Suprapubic skin (tissue), 4 donors: ENCODE results near the gene GGCT. TPM values are rescaled to one million over a fixed set of nuclear protein-coding genes. Genes with fewer than 3 reads are reported as not detected.
"Not testable (repeated sequence)": the region's sequence is repeated elsewhere in the genome, so short reads cannot be mapped to it uniquely, and the experiment has no call there.

Experiments
- DNase-seq, 2 donors: peaks; one replicate each; pipeline ENCODE4 v3.0.0-alpha.2; 2019; ENCODE audit warnings: low spot score in 2 of 2
- H3K27ac ChIP-seq: fragments of 200-600 bp; sonication (generic); one replicate; pipeline ENCODE4 v1.5.1; 2019
- H3K27me3 ChIP-seq: fragments of 200-600 bp; sonication (generic); one replicate; pipeline ENCODE4 v1.5.1; 2019
- H3K36me3 ChIP-seq: fragments of 200-600 bp; sonication (generic); one replicate; pipeline ENCODE4 v1.5.1; 2019
- H3K4me1 ChIP-seq: fragments of 200-600 bp; sonication (generic); one replicate; pipeline ENCODE4 v1.5.1; 2019
- H3K4me3 ChIP-seq: fragments of 200-600 bp; sonication (generic); one replicate; pipeline ENCODE4 v1.5.1; 2019; ENCODE audit warnings: mild to moderate bottlenecking
- H3K9me3 ChIP-seq: fragments of 200-600 bp; sonication (generic); one replicate; pipeline ENCODE4 v1.5.1; 2019
- EP300 ChIP-seq: sonication (generic); formaldehyde crosslinking; IDR thresholded peaks from one replicate; pipeline ENCODE4 v1.6.1; 2017; ENCODE audit warnings: antibody characterized with exemption
- POLR2A ChIP-seq, 2 donors: fragments of 450-650 bp; IDR thresholded peaks; one replicate each; pipeline ENCODE4 v1.6.1; 2017; ENCODE audit warnings: antibody characterized with exemption in 2 of 2, mild to moderate bottlenecking in 2 of 2, moderate library complexity in 2 of 2
- POLR2AphosphoS5 ChIP-seq, 3 donors: sonication (generic); formaldehyde crosslinking; IDR thresholded peaks; one replicate each; pipeline ENCODE4 v1.6.1; 2017; ENCODE audit warnings: antibody characterized with exemption in 3 of 3
- WGBS: methylation state at CpG from one replicate; pipeline ENCODE4 v1.1.5; 2018; 5-methylcytosine and 5-hydroxymethylcytosine counted together
- total RNA-seq, 4 donors: library from RNA; depleted of rRNA; stranded (reverse); fragments of >200 nt; gene quantifications; one replicate each; pipeline ENCODE4 v1.1.0, GENCODE V29; 2016
- TF ChIP-seq, protein P1 (sequence below), 2 donors: fragments of 200-600 bp in 1 of 2; fragments of 450-650 bp in 1 of 2; sonication (generic) in 1 of 2; IDR thresholded peaks; one replicate each; pipeline ENCODE4 v1.5.1; 2016 to 2019; ENCODE audit warnings: antibody characterized with exemption in 2 of 2, mild to moderate bottlenecking in 1 of 2, moderate library complexity in 1 of 2

Gene GGCT
- total RNA-seq, 4 donors from 2014 or later: 13.7 to 76.1 (median 54.1) TPM

DNA sequence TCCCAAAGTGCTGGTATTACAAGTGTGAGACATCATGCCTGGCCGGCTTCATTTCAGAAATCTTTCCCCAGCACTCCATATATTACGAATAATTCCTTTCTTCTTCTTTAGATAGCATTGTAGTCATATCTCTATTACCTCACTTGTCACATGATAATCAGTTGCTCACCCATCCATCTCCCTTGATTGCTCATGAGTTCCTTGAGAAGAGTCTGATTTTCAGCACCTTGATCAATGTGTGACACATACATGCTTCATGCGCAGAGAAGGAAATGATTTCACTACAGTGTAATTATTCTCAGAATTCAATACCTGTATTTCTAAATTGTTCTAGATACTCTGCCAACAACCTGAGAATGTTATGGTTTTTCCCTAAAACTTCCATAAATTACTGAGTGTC is 26.7 kb upstream of the GGCT start:
- Histone ChIP-seq H3K4me1 (no peaks in the 10 kb centered on the region), H3K4me3 (no peak overlapping the region), H3K27ac (no peak overlapping the region), H3K9me3 (no peaks in the 10 kb centered on the region), H3K36me3 (no peaks in the 10 kb centered on the region), H3K27me3 (no peaks in the 10 kb centered on the region)
- WGBS: 87% methylated on average over 3 of the region's 3 CpGs
- no peak for DNase-seq
- TF ChIP-seq POLR2A (IDR thresholded peaks at IDR 0.05) (no peak), POLR2AphosphoS5 (IDR thresholded peaks at IDR 0.05) (no peak), EP300 (no peak)
- TF ChIP-seq, protein P1, sequence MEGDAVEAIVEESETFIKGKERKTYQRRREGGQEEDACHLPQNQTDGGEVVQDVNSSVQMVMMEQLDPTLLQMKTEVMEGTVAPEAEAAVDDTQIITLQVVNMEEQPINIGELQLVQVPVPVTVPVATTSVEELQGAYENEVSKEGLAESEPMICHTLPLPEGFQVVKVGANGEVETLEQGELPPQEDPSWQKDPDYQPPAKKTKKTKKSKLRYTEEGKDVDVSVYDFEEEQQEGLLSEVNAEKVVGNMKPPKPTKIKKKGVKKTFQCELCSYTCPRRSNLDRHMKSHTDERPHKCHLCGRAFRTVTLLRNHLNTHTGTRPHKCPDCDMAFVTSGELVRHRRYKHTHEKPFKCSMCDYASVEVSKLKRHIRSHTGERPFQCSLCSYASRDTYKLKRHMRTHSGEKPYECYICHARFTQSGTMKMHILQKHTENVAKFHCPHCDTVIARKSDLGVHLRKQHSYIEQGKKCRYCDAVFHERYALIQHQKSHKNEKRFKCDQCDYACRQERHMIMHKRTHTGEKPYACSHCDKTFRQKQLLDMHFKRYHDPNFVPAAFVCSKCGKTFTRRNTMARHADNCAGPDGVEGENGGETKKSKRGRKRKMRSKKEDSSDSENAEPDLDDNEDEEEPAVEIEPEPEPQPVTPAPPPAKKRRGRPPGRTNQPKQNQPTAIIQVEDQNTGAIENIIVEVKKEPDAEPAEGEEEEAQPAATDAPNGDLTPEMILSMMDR (IDR thresholded peaks at IDR 0.05): no peak

DNA sequence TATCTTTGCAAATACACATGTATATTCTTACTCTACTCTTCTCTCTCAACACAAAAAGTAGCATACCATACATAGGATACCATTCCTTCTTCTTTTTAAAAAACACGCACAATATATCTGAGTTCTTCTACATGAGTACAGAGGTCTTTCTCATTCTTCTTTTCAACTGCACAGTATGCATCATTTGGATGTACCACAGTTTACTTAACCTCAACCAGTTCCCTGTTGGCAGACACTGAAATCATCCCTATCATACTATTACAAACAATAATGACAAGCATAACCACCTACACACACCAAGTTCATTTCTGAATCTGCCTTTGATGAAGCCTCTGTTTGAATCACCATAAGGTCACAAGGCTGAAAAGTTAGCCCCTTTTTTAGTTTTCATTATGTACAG is 25.7 kb upstream of the GGCT start:
- no peak for DNase-seq
- no peak for TF ChIP-seq POLR2A (IDR thresholded peaks at IDR 0.05)
- TF ChIP-seq POLR2AphosphoS5 (IDR thresholded peaks at IDR 0.05): no peak
- no peak for TF ChIP-seq EP300
- TF ChIP-seq, protein P1 (IDR thresholded peaks at IDR 0.05): no peak
- WGBS: 98% methylated on average over 1 of the region's 1 CpG

DNA sequence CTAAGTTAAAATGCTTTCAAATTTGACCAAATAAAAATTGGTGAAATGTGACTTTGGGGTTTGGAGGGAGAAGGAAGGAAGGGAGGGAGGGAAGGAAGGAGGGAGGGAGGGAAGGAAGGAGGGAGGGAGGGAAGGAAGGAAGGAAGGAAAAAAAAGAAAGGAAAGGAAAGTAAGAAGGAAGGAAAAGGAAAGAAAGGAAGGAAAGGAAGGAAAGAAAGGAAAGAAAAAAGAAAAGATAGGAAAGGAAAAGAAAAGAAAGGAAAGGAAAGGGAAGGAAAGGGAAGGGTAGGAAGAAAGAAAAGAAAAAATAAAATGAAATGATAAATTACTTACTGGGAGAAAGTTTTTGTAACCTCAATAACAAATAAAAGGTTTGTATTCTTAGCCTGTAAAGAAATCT is 24.1 kb upstream of the GGCT start:
- Histone ChIP-seq H3K36me3 (no peaks in the 10 kb centered on the region), H3K27ac (no peak overlapping the region), H3K9me3 (no peaks in the 10 kb centered on the region), H3K4me3 (no peak overlapping the region), H3K27me3 (no peaks in the 10 kb centered on the region), H3K4me1 (no peaks in the 10 kb centered on the region)
- TF ChIP-seq POLR2AphosphoS5 (IDR thresholded peaks at IDR 0.05) (no peak), EP300 (no peak), POLR2A (IDR thresholded peaks at IDR 0.05) (no peak)
- TF ChIP-seq, protein P1 (IDR thresholded peaks at IDR 0.05): no peak
- no peak for DNase-seq

More for the DNA sequence above, 25.7 kb upstream of the GGCT start:
- no peaks in the 10 kb centered on the region for H3K4me1 ChIP-seq
- no peaks in the 10 kb centered on the region for H3K27me3 ChIP-seq
- no peak overlapping the region for H3K4me3 ChIP-seq
- H3K27ac ChIP-seq: no peak overlapping the region
- no peaks in the 10 kb centered on the region for H3K9me3 ChIP-seq
- H3K36me3 ChIP-seq: no peaks in the 10 kb centered on the region

DNA sequence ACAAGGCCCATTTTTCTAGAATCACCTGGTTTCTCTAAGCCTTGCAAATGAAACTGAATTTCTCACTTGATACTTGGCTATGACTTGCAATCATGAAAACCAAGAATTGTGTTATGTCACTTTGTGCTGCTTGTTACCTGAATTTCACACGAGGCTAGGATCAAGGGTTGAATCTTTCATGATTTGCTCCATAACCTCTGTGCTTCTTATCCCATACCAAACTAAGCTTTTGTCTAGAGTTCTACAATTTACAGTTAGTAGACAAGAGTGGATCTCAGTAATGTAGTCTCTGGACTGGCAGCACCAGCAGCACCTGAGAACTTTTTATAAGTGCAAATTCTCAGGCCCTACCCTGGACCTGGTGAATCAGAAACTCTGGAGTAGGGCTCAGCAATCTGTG is 22.7 kb upstream of the GGCT start:
- H3K4me3 ChIP-seq, H3K27me3 ChIP-seq, H3K4me1 ChIP-seq, H3K27ac ChIP-seq, H3K9me3 ChIP-seq, H3K36me3 ChIP-seq, DNase-seq: not testable (repeated sequence)
- 79% methylated on average over 1 of the region's 1 CpG for WGBS

DNA sequence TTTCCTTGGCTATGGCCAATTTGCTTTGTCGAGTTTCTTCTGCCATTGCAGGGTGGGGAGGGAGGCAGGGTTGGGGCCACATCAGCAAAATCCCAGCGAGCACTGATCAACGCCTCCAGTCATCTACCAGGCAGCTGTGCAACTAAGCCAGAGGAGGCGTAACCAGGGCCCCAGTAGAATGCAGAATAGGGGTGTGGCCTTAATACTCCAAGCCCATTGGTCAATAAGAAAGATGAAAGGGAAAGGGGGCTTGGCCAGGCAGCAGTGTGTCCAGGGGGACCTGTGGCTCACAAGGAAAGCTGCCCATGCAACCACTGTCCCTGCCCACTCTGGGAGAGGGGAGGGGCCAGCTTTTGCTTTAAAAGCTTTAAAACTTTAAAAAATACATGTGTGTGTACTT is 21.5 kb upstream of the GGCT start:
- TF ChIP-seq EP300 (no peak), POLR2AphosphoS5 (IDR thresholded peaks at IDR 0.05) (no peak), POLR2A (IDR thresholded peaks at IDR 0.05) (no peak)
- TF ChIP-seq, protein P1 (IDR thresholded peaks at IDR 0.05): no peak
- Histone ChIP-seq H3K27ac (no peak overlapping the region), H3K4me1 (peaks cover 6% of the 10 kb centered on the region), H3K36me3 (no peaks in the 10 kb centered on the region), H3K27me3 (no peaks in the 10 kb centered on the region), H3K4me3 (no peak overlapping the region), H3K9me3 (no peaks in the 10 kb centered on the region)
- no peak for DNase-seq
- WGBS: 98% methylated on average over 4 of the region's 4 CpGs

DNA sequence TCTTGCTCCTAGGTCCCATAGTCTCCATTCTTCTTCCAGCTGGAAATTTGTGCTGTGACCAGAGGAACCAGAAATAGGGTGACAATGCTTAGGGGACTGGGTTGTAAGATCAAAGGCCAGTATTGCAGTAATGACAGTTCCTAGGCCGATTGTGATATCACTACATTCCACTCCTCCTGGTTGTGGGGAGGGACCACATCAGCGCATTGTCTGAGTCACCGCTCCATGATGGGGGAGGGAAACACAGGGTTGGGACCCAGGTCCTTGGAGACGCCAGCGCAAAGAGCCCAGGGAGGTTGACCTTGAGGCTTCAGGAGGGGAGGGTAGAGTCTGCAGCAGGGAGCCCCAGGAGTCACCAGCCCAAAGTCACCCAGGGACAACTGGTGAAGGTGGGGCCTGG is 20.8 kb upstream of the GGCT start:
- no peak overlapping the region for H3K4me3 ChIP-seq
- no peaks in the 10 kb centered on the region for H3K36me3 ChIP-seq
- peaks cover 13% of the 10 kb centered on the region for H3K4me1 ChIP-seq
- DNase-seq: no peak
- TF ChIP-seq POLR2AphosphoS5 (IDR thresholded peaks at IDR 0.05) (no peak), POLR2A (IDR thresholded peaks at IDR 0.05) (no peak), EP300 (no peak)
- TF ChIP-seq, protein P1 (IDR thresholded peaks at IDR 0.05): no peak
- H3K27me3 ChIP-seq: no peaks in the 10 kb centered on the region
- WGBS: 85% methylated on average over 5 of the region's 5 CpGs
- H3K9me3 ChIP-seq: no peaks in the 10 kb centered on the region
- no peak overlapping the region for H3K27ac ChIP-seq
